A549 (cell line): ENCODE measurements around the gene PIGZ. TPM values are rescaled to one million over a fixed set of nuclear protein-coding genes. Genes with fewer than 3 reads are reported as not detected.
A peak's percentile ranks its signal among the peaks of the same experiment; 100 is the strongest.

Experiments used
- ATAC-seq, 2 experiments: fragments of 200-7000 bp in 1 of 2; fragments of >200 bp in 1 of 2; cut with Nextera tagmentation in 1 of 2; cut with Tn5 transposase in 1 of 2; 3 replicates each; pipeline versions ENCODE4 v1.8.0 to v1.9.1; 2018 to 2020; ENCODE audit warnings: mild to moderate bottlenecking in 1 of 2, moderate library complexity in 1 of 2
- CTCF ChIA-PET: fragments of 300-600 bp; sonication (Branson Sonifier 250); formaldehyde crosslinking; extraction: SDS; loops from one replicate; lab custom pipeline; 2021; ENCODE audit warnings: antibody characterized with exemption, inconsistent platforms; lab: Yijun Ruan, JAX
- POLR2A ChIA-PET: fragments of 350-600 bp; formaldehyde crosslinking; extraction: SDS; loops from one replicate; lab custom pipeline; 2021; ENCODE audit warnings: antibody characterized with exemption, inconsistent platforms; lab: Yijun Ruan, JAX
- DNase-seq, 2 experiments: peaks; one replicate each; pipeline versions ENCODE4 v3.0.0 to v3.0.0-alpha.2; 2011 to 2016; ENCODE audit warnings: low read depth in 1 of 2, low spot score in 1 of 2
- FAIRE-seq: peaks from 2 replicates; lab custom pipeline; 2011; peaks lifted over from hg19 to GRCh38; lab: Jason Lieb, UNC
- H3K27ac ChIP-seq, 2 experiments: fragments of >200 bp; sonication (Bioruptor Twin); formaldehyde crosslinking; 3 replicates each; pipeline ENCODE4 v1.5.1; 2016 to 2017
- H3K4me1 ChIP-seq: fragments of >200 bp; sonication (Bioruptor Twin); formaldehyde crosslinking; 3 replicates; pipeline ENCODE4 v1.6.1; 2016
- H3K4me2 ChIP-seq: fragments of >200 bp; sonication (Bioruptor Twin); formaldehyde crosslinking; 3 replicates; pipeline ENCODE4 v1.6.1; 2016
- H3K4me3 ChIP-seq: fragments of >200 bp; sonication (Bioruptor Twin); formaldehyde crosslinking; 3 replicates; pipeline ENCODE4 v1.5.1; 2016
- H3K9me3 ChIP-seq: fragments of >200 bp; sonication (Bioruptor Twin); formaldehyde crosslinking; 3 replicates; pipeline ENCODE4 v1.6.1; 2016
- CBX2 ChIP-seq: fragments of 200-600 bp; sonication (generic); IDR thresholded peaks from 2 replicates; pipeline ENCODE4 v1.6.1; 2016; ENCODE audit warnings: low read depth, mild to moderate bottlenecking, borderline replicate concordance
- CBX8 ChIP-seq: fragments of 200-600 bp; sonication (generic); IDR thresholded peaks from 2 replicates; pipeline ENCODE4 v1.6.1; 2016
- CHD4 ChIP-seq: fragments of 200-600 bp; sonication (generic); IDR thresholded peaks from 2 replicates; pipeline ENCODE4 v1.6.1; 2016; ENCODE audit warnings: antibody characterized with exemption, mild to moderate bottlenecking, borderline replicate concordance
- EHF ChIP-seq: fragments of 250-450 bp; sonication (Bioruptor Pico); IDR thresholded peaks from 2 replicates; pipeline ENCODE4 v1.5.0; 2020; ENCODE audit warnings: mild to moderate bottlenecking
- EHMT2 ChIP-seq: fragments of 200-600 bp; sonication (generic); IDR thresholded peaks from 2 replicates; pipeline ENCODE4 v1.6.1; 2016; ENCODE audit warnings: antibody characterized with exemption, low read depth, mild to moderate bottlenecking, moderate library complexity
- EP300 ChIP-seq, 2 experiments: fragments of >200 bp; sonication (Bioruptor Twin); formaldehyde crosslinking; IDR thresholded peaks; 2 replicates in 1 of 2; 3 replicates in 1 of 2; pipeline ENCODE4 v1.6.1; 2016 to 2017
- ESRRA ChIP-seq: fragments of 150-350 bp; IDR thresholded peaks from 2 replicates; pipeline ENCODE4 v1.6.1; 2014; ENCODE audit warnings: mild to moderate bottlenecking, low read length, borderline replicate concordance
- FOSB ChIP-seq: fragments of 250-450 bp; sonication (Bioruptor Pico); IDR thresholded peaks from 2 replicates; pipeline ENCODE4 v1.5.0; 2020; ENCODE audit warnings: mild to moderate bottlenecking, moderate library complexity
- FOSL2 ChIP-seq, 2 experiments: fragments of 450-650 bp in 1 of 2; fragments of >200 bp in 1 of 2; sonication (Bioruptor Twin) in 1 of 2; formaldehyde crosslinking; IDR thresholded peaks; 2 replicates each; pipeline versions ENCODE4 v1.5.0 to v1.6.1; 2016 to 2020; ENCODE audit warnings: mild to moderate bottlenecking in 1 of 2, moderate library complexity in 1 of 2
- FOXS1 ChIP-seq: fragments of 250-450 bp; sonication (Bioruptor Pico); IDR thresholded peaks from 2 replicates; pipeline ENCODE4 v1.5.0; 2020; ENCODE audit warnings: mild to moderate bottlenecking, moderate library complexity
- HDAC2 ChIP-seq: fragments of 200-600 bp; sonication (generic); IDR thresholded peaks from 2 replicates; pipeline ENCODE4 v1.6.1; 2016
- HEYL ChIP-seq: fragments of 250-450 bp; sonication (Bioruptor Pico); IDR thresholded peaks from 2 replicates; pipeline ENCODE4 v1.8.0; 2021; ENCODE audit warnings: mild to moderate bottlenecking, moderate library complexity
- HOXB13 ChIP-seq: fragments of 250-450 bp; sonication (Bioruptor Pico); IDR thresholded peaks from 2 replicates; pipeline ENCODE4 v1.5.0; 2020; ENCODE audit warnings: low read depth, mild to moderate bottlenecking, moderate library complexity
- HOXB5 ChIP-seq: fragments of 250-450 bp; sonication (Bioruptor Pico); IDR thresholded peaks from 2 replicates; pipeline ENCODE4 v1.5.0; 2020; ENCODE audit warnings: mild to moderate bottlenecking, moderate library complexity
- JUN ChIP-seq, 2 experiments: fragments of >200 bp; sonication (Bioruptor Twin); formaldehyde crosslinking; IDR thresholded peaks; 2 replicates in 1 of 2; 3 replicates in 1 of 2; pipeline ENCODE4 v1.6.1; 2016 to 2017
- JUNB ChIP-seq: fragments of >200 bp; sonication (Bioruptor Twin); formaldehyde crosslinking; IDR thresholded peaks from 2 replicates; pipeline ENCODE4 v1.6.1; 2016
- MAFK ChIP-seq: fragments of 450-650 bp; IDR thresholded peaks from 2 replicates; pipeline ENCODE4 v1.6.1; 2014; ENCODE audit not compliant: partially characterized antibody
- MAX ChIP-seq: IDR thresholded peaks from 2 replicates; pipeline ENCODE4 v1.6.1; 2012
- MYC ChIP-seq: IDR thresholded peaks from 2 replicates; pipeline ENCODE4 v1.6.1; 2012; ENCODE audit warnings: mild to moderate bottlenecking, inconsistent platforms, low read length, improper control_type of control experiment, borderline replicate concordance
- NFE2L2 ChIP-seq: fragments of 150-350 bp; conservative IDR thresholded peaks from 2 replicates; pipeline ENCODE4 v1.6.1; 2014; ENCODE audit warnings: low read length
- PHF8 ChIP-seq: fragments of 200-600 bp; sonication (generic); IDR thresholded peaks from 2 replicates; pipeline ENCODE4 v1.6.1; 2016; ENCODE audit warnings: low read depth, mild to moderate bottlenecking, antibody characterized with exemption, moderate library complexity, borderline replicate concordance
- POLR2A ChIP-seq: IDR thresholded peaks from 2 replicates; pipeline ENCODE4 v1.6.1; 2012; ENCODE audit warnings: mild to moderate bottlenecking, low read length
- POLR2AphosphoS2 ChIP-seq: conservative IDR thresholded peaks from 2 replicates; pipeline ENCODE4 v1.6.1; 2012; ENCODE audit warnings: low read length, improper control_type of control experiment, inconsistent platforms
- RAD21 ChIP-seq, 2 experiments: fragments of >200 bp in 1 of 2; sonication (Bioruptor Twin) in 1 of 2; formaldehyde crosslinking in 1 of 2; IDR thresholded peaks in 1 of 2; conservative IDR thresholded peaks in 1 of 2; 2 replicates in 1 of 2; 3 replicates in 1 of 2; pipeline ENCODE4 v1.6.1; 2012 to 2018; ENCODE audit warnings: inconsistent platforms in 1 of 2
- RARB ChIP-seq: fragments of 250-450 bp; sonication (Bioruptor Pico); IDR thresholded peaks from 2 replicates; pipeline ENCODE4 v1.8.0; 2021; ENCODE audit warnings: mild to moderate bottlenecking, moderate library complexity
- RCOR1 ChIP-seq: fragments of 150-350 bp; IDR thresholded peaks from 2 replicates; pipeline ENCODE4 v1.6.1; 2014; ENCODE audit warnings: antibody characterized with exemption, low read length, low read depth
- RFX5 ChIP-seq: fragments of 450-650 bp; IDR thresholded peaks from 2 replicates; pipeline ENCODE4 v1.7.1; 2014; ENCODE audit warnings: antibody characterized with exemption, mild to moderate bottlenecking, moderate library complexity
- RNF2 ChIP-seq: fragments of 200-600 bp; sonication (generic); IDR thresholded peaks from 2 replicates; pipeline ENCODE4 v1.6.1; 2016; ENCODE audit warnings: low read depth, mild to moderate bottlenecking, antibody characterized with exemption, moderate library complexity, borderline replicate concordance
- SMC3 ChIP-seq: fragments of >200 bp; sonication (Bioruptor Twin); formaldehyde crosslinking; IDR thresholded peaks from 3 replicates; pipeline ENCODE4 v1.6.1; 2018; ENCODE audit warnings: inconsistent platforms
- TFCP2L1 ChIP-seq: fragments of 250-450 bp; sonication (Bioruptor Pico); IDR thresholded peaks from 2 replicates; pipeline ENCODE4 v1.5.0; 2021; ENCODE audit warnings: mild to moderate bottlenecking
- TP53 ChIP-seq: fragments of 250-450 bp; sonication (Bioruptor Pico); IDR thresholded peaks from 2 replicates; pipeline ENCODE4 v1.5.0; 2021; ENCODE audit warnings: mild to moderate bottlenecking, moderate library complexity
- USF2 ChIP-seq: fragments of 450-650 bp; IDR thresholded peaks from 2 replicates; pipeline ENCODE4 v1.6.1; 2014; ENCODE audit warnings: antibody characterized with exemption
- ZC3H11A ChIP-seq: fragments of 450-650 bp; IDR thresholded peaks from 2 replicates; pipeline ENCODE4 v1.6.1; 2014; ENCODE audit warnings: antibody characterized with exemption, mild to moderate bottlenecking
- ZFP36 ChIP-seq: fragments of 450-650 bp; IDR thresholded peaks from 2 replicates; pipeline ENCODE4 v1.6.1; 2014; ENCODE audit warnings: borderline replicate concordance; ENCODE audit not compliant: partially characterized antibody
- WGBS: methylation state at CpG from one replicate; pipeline ENCODE4 v1.1.6; 2017; ENCODE audit errors: missing lambda C conversion rate; 5-methylcytosine and 5-hydroxymethylcytosine counted together
- polyA plus RNA-seq, 4 experiments: library from polyadenylated mRNA; depleted of rRNA in 3 of 4; stranded (reverse); fragments of >200 nt; fragmentation: RNase III in 1 of 4; extraction: RNeasy Plus Mini Kit Qiagen cat#74134 plus additional on column Dnase treatment in 1 of 4; gene quantifications; 2 replicates in 3 of 4; 3 replicates in 1 of 4; pipeline ENCODE4 v1.2.3, GENCODE V29; 2011 to 2017
- TF ChIP-seq, protein P1 (sequence below): fragments of 250-450 bp; sonication (Bioruptor Pico); IDR thresholded peaks from 2 replicates; pipeline ENCODE4 v1.5.0; 2020; ENCODE audit warnings: low read depth, mild to moderate bottlenecking, moderate library complexity
- TF ChIP-seq, protein P2 (sequence below): fragments of >200 bp; sonication (Bioruptor Twin); formaldehyde crosslinking; IDR thresholded peaks from 3 replicates; pipeline ENCODE4 v1.5.1; 2016

The PIGZ gene
- polyA plus RNA-seq, 2 of the 4 experiments (the other 2 are of a cell fraction), result 1.4 to 1.8 TPM

DNA sequence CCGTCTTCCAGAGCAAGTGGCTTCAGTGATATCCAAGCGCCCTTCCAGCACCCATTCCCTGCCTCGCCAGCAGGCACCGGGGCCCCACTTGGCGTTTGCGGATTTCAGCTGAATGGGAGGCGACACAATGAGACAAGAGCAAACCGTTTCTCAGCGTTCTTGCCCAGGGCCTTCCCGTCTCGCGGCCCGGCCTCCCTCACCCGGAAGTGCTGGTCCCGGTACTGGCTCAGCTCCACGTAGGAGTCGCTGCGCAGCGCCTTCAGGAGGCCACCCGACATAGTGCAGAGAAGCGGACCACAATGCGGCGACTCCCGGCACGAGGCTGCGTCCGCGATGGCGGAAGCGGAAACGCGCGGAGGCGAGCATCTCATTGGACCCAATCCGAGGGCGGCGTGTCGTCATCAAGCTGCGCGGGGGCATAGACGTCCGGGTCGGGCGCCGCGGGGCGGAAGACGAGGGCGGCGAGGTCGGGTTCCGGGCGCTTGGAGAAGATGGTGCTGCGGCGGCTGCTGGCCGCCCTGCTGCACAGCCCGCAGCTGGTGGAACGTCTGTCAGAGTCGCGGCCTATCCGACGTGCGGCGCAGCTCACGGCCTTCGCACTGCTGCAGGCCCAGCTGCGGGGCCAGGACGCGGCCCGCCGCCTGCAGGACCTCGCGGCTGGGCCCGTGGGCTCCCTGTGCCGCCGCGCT lies 26.3 kb downstream of the PIGZ start, which contains the start of gene NCBP2:
TSS of gene NCBP2 (minus strand) at position 303 of the 689 bp plus-strand sequence. CDS start at position 278, 25 bp downstream.
- Histone ChIP-seq H3K27ac (peak within 1 kb of the TSS; percentile 97 to 98), H3K9me3 (no peaks in the 10 kb centered on the region), H3K4me3 (peak within 1 kb of the TSS; percentile 89), H3K4me1 (peaks cover 9% of the 10 kb centered on the region; the same call in 2 of the 3 replicates), H3K4me2 (peak within 1 kb of the TSS; percentile 98)
- ATAC-seq (peak; percentile 96 to 97), FAIRE-seq (no peak), DNase-seq (peak; percentile 87 to 97)
- no CpG with 5 or more reads among the region's 77 CpGs for WGBS
- ChIA-PET CTCF (interaction anchor here (0.8 to 2.2 kb wide), 10 partner anchors 9 to 336 kb away, joined by 3 to 6 read pairs (median 3); partner anchors contain the start of gene PIGZ), POLR2A (interaction anchor here (0.8 to 1.5 kb wide), 8 partner anchors 12 to 374 kb away, joined by 3 to 10 read pairs (median 4); partner anchors contain the start of genes CEP19, FBXO45, PAK2 and PIGX)
- TF ChIP-seq EHMT2, result no peak
- no peak for TF ChIP-seq CHD4
- no peak for TF ChIP-seq FOXS1 (CRISPR knock-in tag)
- TF ChIP-seq HOXB13 (CRISPR knock-in tag), result no peak
- no peak for TF ChIP-seq RCOR1
- no peak for TF ChIP-seq HDAC2
- TF ChIP-seq HOXB5 (CRISPR knock-in tag), result no peak
- TF ChIP-seq, protein P1, sequence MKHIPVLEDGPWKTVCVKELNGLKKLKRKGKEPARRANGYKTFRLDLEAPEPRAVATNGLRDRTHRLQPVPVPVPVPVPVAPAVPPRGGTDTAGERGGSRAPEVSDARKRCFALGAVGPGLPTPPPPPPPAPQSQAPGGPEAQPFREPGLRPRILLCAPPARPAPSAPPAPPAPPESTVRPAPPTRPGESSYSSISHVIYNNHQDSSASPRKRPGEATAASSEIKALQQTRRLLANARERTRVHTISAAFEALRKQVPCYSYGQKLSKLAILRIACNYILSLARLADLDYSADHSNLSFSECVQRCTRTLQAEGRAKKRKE (CRISPR knock-in tag), result no peak
- TF ChIP-seq EP300 (IDR thresholded peaks at IDR 0.05), result no peak
- TF ChIP-seq, protein P2, sequence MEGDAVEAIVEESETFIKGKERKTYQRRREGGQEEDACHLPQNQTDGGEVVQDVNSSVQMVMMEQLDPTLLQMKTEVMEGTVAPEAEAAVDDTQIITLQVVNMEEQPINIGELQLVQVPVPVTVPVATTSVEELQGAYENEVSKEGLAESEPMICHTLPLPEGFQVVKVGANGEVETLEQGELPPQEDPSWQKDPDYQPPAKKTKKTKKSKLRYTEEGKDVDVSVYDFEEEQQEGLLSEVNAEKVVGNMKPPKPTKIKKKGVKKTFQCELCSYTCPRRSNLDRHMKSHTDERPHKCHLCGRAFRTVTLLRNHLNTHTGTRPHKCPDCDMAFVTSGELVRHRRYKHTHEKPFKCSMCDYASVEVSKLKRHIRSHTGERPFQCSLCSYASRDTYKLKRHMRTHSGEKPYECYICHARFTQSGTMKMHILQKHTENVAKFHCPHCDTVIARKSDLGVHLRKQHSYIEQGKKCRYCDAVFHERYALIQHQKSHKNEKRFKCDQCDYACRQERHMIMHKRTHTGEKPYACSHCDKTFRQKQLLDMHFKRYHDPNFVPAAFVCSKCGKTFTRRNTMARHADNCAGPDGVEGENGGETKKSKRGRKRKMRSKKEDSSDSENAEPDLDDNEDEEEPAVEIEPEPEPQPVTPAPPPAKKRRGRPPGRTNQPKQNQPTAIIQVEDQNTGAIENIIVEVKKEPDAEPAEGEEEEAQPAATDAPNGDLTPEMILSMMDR, result peak; percentile 46; the same call in 2 of the 3 replicates
- peak; percentile 97 for TF ChIP-seq MAX
- TF ChIP-seq RFX5, result no peak
- TF ChIP-seq RAD21 (conservative IDR thresholded peaks at IDR 0.05 in 1 of 2, IDR thresholded peaks at IDR 0.05 in 1 of 2), result peak; percentile 36 to 50; a peak in 4 of 5 replicates
- TF ChIP-seq FOSL2 (IDR thresholded peaks at IDR 0.05), result no peak
- no peak for TF ChIP-seq FOSL2 (CRISPR knock-in tag; IDR thresholded peaks at IDR 0.05)
- TF ChIP-seq PHF8, result peak; percentile 62; the same call in 1 of the 2 replicates
- TF ChIP-seq ESRRA, result no peak
- no peak for TF ChIP-seq FOSB
- TF ChIP-seq CBX2, result no peak
- no peak for TF ChIP-seq ZFP36
- TF ChIP-seq SMC3, result peak; percentile 34; the same call in 2 of the 3 replicates
- TF ChIP-seq RARB (CRISPR knock-in tag), result 0 out of 2 replicates have a peak, but pooled peaks have one; percentile 15
- TF ChIP-seq ZC3H11A, result no peak
- no peak for TF ChIP-seq MAFK
- no peak for TF ChIP-seq JUNB
- TF ChIP-seq CBX8, result no peak
- no peak for TF ChIP-seq NFE2L2
- no peak for TF ChIP-seq EHF (CRISPR knock-in tag)
- no peak for TF ChIP-seq HEYL (CRISPR knock-in tag)
- TF ChIP-seq POLR2AphosphoS2, result peak; percentile 85; the same call in 1 of the 2 replicates
- TF ChIP-seq RNF2, result no peak
- peak; percentile 95 for TF ChIP-seq MYC
- peak; percentile 43 to 90; a peak in 4 of 5 replicates for TF ChIP-seq JUN (IDR thresholded peaks at IDR 0.05)
- peak; percentile 67 for TF ChIP-seq POLR2A
- TF ChIP-seq TFCP2L1 (CRISPR knock-in tag), result no peak
- no peak for TF ChIP-seq TP53
- TF ChIP-seq USF2, result peak; percentile 45
